Stimulated activated memory B cell treated with anti-CD40 and anti-IgM and Interleukin-4, amounts not matched to agents 10 μg/mL and 1 μg/mL and 100 μg/mL, for 72 hours (primary cell): Measurements from ENCODE around the gene DNAH3.
"Not testable (repeated sequence)": the region's sequence is repeated elsewhere in the genome, so short reads cannot be mapped to it uniquely, and the experiment has no call there.

Experiments
- ATAC-seq: fragments of 150-1000 bp; cut with Tn5 transposase; 2 replicates; pipeline ENCODE4 v1.10.0; 2021
- H3K27ac Mint-ChIP-seq: one replicate; pipeline ENCODE4 v1.8.0; 2022; ENCODE audit warnings: mild to moderate bottlenecking, mixed read lengths
- H3K27me3 Mint-ChIP-seq: one replicate; pipeline ENCODE4 v1.8.0; 2022; ENCODE audit warnings: mixed read lengths
- H3K36me3 Mint-ChIP-seq: one replicate; pipeline ENCODE4 v1.8.0; 2022; ENCODE audit warnings: mixed read lengths
- H3K4me1 Mint-ChIP-seq: one replicate; pipeline ENCODE4 v1.8.0; 2022; ENCODE audit warnings: mixed read lengths
- H3K4me3 Mint-ChIP-seq: one replicate; pipeline ENCODE4 v1.8.0; 2022; ENCODE audit warnings: mild to moderate bottlenecking, moderate library complexity, mixed read lengths
- H3K9me3 Mint-ChIP-seq: one replicate; pipeline ENCODE4 v1.8.0; 2022; ENCODE audit warnings: mixed read lengths

Gene DNAH3, protein sequence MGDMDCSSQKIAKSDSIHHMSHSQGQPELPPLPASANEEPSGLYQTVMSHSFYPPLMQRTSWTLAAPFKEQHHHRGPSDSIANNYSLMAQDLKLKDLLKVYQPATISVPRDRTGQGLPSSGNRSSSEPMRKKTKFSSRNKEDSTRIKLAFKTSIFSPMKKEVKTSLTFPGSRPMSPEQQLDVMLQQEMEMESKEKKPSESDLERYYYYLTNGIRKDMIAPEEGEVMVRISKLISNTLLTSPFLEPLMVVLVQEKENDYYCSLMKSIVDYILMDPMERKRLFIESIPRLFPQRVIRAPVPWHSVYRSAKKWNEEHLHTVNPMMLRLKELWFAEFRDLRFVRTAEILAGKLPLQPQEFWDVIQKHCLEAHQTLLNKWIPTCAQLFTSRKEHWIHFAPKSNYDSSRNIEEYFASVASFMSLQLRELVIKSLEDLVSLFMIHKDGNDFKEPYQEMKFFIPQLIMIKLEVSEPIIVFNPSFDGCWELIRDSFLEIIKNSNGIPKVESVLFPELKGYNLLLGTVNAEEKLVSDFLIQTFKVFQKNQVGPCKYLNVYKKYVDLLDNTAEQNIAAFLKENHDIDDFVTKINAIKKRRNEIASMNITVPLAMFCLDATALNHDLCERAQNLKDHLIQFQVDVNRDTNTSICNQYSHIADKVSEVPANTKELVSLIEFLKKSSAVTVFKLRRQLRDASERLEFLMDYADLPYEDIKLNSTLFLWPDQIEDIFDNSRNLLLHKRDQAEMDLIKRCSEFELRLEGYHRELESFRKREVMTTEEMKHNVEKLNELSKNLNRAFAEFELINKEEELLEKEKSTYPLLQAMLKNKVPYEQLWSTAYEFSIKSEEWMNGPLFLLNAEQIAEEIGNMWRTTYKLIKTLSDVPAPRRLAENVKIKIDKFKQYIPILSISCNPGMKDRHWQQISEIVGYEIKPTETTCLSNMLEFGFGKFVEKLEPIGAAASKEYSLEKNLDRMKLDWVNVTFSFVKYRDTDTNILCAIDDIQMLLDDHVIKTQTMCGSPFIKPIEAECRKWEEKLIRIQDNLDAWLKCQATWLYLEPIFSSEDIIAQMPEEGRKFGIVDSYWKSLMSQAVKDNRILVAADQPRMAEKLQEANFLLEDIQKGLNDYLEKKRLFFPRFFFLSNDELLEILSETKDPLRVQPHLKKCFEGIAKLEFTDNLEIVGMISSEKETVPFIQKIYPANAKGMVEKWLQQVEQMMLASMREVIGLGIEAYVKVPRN (N-terminal part only)

DNA sequence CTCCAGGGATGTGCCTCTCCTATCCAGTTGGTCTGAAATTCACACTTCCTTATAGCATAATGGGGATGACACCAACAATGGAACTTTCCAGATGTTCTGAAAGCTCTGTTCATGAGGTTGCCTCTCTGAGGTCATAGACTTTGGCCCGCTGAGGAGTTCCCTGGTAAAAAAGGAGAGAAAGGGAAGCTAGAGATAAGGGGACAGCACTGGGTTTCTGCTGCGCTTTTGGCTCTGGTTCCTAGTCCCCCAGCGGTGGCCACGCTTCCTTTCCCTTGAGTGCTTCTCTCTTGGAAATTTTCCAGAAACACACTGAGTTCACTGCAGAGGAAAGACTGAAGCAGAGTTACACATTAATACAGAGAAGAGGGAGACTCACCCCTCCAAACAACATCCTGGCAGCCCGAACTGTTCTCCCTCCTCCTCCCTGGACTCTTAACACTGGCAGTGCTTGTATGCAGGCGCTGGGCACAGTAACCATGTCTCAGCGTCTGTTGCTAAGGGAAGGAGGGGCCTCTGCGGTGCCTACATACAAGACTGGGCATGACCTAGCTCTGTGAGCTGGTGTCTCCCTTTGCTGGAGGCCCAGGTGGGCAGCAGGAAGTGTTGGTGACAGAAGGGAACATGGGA is at the start of gene DNAH3:
Gene DNAH3 (minus strand): TSS at position 472 of the 627 bp plus-strand sequence. CDS start 527 bp downstream, outside the sequence.
- no peak within 1 kb of the TSS for H3K4me3 Mint-ChIP-seq
- H3K4me1 Mint-ChIP-seq: no peaks in the 10 kb centered on the region
- ATAC-seq: no peak
- H3K36me3 Mint-ChIP-seq: no peaks in the 10 kb centered on the region
- H3K27me3 Mint-ChIP-seq: peaks cover 14% of the 10 kb centered on the region
- H3K27ac Mint-ChIP-seq: no peak within 1 kb of the TSS
- no peaks in the 10 kb centered on the region for H3K9me3 Mint-ChIP-seq

DNA sequence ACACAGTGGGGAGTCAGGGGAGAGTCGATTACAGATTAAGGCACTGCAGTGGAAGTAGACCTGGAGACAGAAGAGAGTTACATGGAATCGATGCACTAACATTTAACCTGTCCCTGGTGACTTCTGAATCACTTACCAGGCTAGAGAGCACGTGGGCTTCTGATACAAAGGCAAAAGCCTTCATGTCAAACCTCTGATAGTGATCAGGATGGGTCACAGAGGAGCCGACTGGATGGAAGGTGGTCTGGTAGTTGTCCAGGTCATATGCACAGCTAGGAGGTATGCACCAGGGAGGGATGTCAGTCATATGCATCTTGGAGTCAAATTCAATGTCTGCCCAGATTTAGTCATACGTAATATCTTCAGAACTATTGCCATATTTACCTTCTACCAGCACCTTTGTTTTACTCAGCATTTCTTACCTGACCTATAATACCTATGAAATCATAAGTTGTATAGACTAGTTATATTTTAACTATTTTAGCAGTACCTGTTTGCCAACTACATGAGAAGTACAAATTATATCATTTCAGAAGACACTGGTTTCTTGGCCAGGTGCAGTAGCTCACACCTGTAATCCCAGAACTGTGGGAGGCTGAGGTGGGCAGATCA is 49.1 kb upstream of the DNAH3 start:
- ATAC-seq: no peak
- Mint-ChIP-seq H3K27me3 (peaks cover 33% of the 10 kb centered on the region), H3K4me3 (no peak overlapping the region), H3K36me3 (no peaks in the 10 kb centered on the region), H3K9me3 (no peaks in the 10 kb centered on the region), H3K4me1 (peaks cover 18% of the 10 kb centered on the region), H3K27ac (no peak overlapping the region)

DNA sequence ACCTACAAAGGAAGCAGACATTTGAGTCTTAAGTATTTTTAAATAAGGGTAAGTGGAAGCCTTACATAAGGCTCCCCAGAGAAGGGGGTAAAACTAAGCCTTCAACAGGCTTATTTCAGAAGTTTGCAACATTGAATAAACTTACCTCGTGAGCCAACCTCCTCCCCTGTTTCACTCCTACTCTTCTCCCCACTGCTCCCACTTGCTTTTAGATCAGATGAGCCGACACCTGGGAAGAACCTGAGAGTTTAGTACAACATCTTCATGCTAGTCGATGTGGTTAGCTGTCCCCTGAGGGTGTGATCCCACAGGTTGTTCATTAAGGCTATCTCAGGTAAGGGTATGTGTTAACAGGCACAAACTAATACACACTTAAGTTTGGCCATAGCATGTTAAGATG is 47.0 kb upstream of the DNAH3 start:
- Mint-ChIP-seq H3K27me3 (peaks cover 33% of the 10 kb centered on the region), H3K4me1 (peaks cover 24% of the 10 kb centered on the region), H3K4me3 (no peak overlapping the region), H3K27ac (no peak overlapping the region), H3K9me3 (no peaks in the 10 kb centered on the region), H3K36me3 (no peaks in the 10 kb centered on the region)
- ATAC-seq: no peak

DNA sequence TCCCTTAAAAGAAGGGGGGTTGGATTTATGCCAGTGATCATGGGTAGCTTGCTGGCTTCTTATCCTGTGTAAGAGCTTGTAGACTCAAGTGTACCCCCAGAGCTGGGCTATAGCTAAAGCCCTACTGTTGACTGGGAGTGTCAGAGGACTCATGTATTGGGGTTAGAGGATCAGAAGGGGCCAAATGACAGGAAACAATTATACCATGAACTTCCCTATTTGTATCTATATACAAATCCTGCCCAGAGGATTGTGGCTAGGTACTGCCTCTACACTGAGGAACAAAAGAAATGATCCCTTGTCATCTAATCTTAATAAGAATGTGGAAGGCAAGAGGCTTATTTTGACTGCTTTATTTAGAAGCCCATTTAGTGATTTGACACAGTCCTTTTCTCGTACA is 46.5 kb upstream of the DNAH3 start:
- H3K36me3 Mint-ChIP-seq: no peaks in the 10 kb centered on the region
- peaks cover 33% of the 10 kb centered on the region for H3K27me3 Mint-ChIP-seq
- H3K27ac Mint-ChIP-seq: no peak overlapping the region
- H3K9me3 Mint-ChIP-seq: no peaks in the 10 kb centered on the region
- no peak for ATAC-seq
- H3K4me1 Mint-ChIP-seq: peaks cover 24% of the 10 kb centered on the region
- no peak overlapping the region for H3K4me3 Mint-ChIP-seq

DNA sequence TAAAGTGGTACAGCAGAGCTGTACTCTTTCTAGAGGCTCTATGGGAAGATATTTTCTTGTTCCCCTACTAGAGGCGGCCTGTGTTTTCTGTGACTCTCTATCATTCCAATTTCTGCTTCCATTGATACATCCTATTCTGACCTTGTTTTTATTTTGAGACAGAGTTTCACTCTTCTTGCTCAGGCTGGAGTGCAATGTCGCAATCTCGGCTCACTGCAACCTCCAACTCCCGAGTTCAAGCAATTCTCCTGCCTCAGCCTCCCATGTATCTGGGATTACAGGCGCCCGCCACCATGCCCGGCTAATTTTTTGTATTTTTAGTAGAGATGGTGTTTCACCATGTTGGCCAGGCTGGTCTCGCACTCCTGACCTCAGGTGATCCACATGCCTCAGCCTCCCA is 44.7 kb upstream of the DNAH3 start:
- not testable (repeated sequence) for H3K36me3 Mint-ChIP-seq, H3K4me3 Mint-ChIP-seq, H3K27ac Mint-ChIP-seq, ATAC-seq, H3K9me3 Mint-ChIP-seq
- Mint-ChIP-seq H3K27me3 (peaks cover 20% of the 10 kb centered on the region), H3K4me1 (peaks cover 24% of the 10 kb centered on the region)

DNA sequence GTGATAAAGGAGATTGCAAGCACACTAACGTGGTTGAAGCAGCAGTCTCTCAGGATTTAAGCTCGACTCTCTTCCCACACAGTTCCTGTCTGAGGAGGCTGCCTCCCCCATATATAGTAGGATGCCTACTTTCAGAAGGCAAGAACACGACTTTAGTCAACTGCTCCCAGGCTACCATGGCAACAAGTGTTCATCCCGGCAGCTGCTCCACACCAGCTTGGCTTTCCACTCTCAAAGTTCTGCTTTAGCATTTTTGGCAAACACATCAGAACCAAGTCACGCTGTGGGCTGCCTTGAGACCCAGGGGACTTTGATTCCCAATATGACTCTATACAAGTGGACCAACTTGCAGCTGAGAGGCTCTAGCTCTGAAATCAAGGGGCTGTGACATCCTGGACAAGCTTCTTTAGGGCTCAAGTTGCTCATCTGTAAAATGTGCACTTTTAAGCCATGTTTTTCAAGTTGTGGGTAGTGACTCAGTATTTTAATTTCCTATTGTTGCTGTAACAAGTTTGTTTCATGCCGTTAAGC is 44.2 kb upstream of the DNAH3 start:
- H3K27me3 Mint-ChIP-seq: peaks cover 15% of the 10 kb centered on the region
- H3K4me1 Mint-ChIP-seq: peaks cover 24% of the 10 kb centered on the region
- H3K27ac Mint-ChIP-seq: no peak overlapping the region
- H3K36me3 Mint-ChIP-seq: no peaks in the 10 kb centered on the region
- no peaks in the 10 kb centered on the region for H3K9me3 Mint-ChIP-seq
- peak; percentile 86 for ATAC-seq
- H3K4me3 Mint-ChIP-seq: no peak overlapping the region

DNA sequence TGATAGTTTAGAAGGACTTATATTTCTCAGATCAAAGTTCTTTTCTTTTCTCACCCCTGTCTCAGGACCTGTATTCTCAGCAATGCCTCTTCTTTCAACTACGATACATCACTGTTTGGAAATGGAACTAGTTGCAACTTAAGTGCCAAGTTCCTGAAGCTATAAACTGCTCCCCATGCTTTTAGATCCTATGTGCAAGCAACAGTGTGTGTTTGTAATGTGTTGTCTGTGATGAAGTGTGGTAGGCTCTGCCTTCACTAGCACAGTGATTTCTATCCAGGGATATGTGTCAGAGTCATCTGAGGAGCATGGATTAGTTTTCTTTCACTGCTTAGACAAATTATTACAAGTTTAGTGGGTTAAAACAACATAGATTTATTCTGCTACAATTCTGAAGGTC is 42.3 kb upstream of the DNAH3 start:
- no peaks in the 10 kb centered on the region for H3K36me3 Mint-ChIP-seq
- H3K4me3 Mint-ChIP-seq: no peak overlapping the region
- H3K27ac Mint-ChIP-seq: no peak overlapping the region
- H3K4me1 Mint-ChIP-seq: peaks cover 32% of the 10 kb centered on the region
- H3K27me3 Mint-ChIP-seq: no peaks in the 10 kb centered on the region
- H3K9me3 Mint-ChIP-seq: no peaks in the 10 kb centered on the region
- no peak for ATAC-seq

DNA sequence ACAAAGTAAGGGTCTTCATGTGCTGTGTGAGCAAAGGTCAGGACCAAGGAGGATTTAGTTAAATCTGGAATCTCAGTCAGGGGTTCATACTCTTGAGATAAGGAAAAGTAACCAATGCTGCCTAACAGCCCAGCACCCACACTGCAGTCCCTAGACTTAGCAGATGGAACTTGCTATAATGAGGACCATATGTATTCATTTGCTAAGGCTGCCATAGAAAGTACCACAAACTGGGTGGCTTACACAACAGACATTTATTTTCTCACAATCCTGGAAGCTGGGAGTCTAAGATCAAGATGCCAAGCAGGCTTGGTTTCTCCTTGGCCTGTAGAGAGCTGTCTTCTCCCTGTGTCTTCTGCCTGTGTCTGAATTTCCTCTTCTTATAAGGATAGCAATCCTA is 40.0 kb upstream of the DNAH3 start:
- Mint-ChIP-seq H3K9me3 (no peaks in the 10 kb centered on the region), H3K27ac (no peak overlapping the region), H3K27me3 (no peaks in the 10 kb centered on the region), H3K4me1 (peaks cover 22% of the 10 kb centered on the region), H3K4me3 (no peak overlapping the region), H3K36me3 (no peaks in the 10 kb centered on the region)
- ATAC-seq: no peak

DNA sequence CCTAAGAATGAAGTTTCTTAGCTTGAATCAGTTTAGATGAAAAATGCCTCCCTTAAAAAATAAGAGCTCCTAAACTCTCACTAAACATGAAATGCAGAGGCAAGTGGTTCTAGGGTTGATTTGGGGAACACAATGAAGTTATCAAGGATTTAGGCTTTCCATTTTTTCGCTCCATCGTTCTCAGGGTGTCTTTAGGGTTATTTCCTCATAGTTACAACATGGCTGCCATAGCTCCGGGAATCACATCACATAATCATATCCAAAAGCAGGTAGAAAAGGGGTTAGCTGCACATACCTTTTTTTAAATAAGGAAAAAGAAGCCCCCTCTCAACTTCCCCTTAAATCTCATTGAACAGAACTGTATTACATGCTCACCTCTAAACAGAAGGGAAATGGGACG is 39.4 kb upstream of the DNAH3 start:
- H3K27me3 Mint-ChIP-seq: no peaks in the 10 kb centered on the region
- H3K36me3 Mint-ChIP-seq: peaks cover 1% of the 10 kb centered on the region
- peaks cover under 1% of the 10 kb centered on the region for H3K9me3 Mint-ChIP-seq
- no peak for ATAC-seq
- no peak overlapping the region for H3K27ac Mint-ChIP-seq
- H3K4me3 Mint-ChIP-seq: no peak overlapping the region
- H3K4me1 Mint-ChIP-seq: peaks cover 18% of the 10 kb centered on the region

DNA sequence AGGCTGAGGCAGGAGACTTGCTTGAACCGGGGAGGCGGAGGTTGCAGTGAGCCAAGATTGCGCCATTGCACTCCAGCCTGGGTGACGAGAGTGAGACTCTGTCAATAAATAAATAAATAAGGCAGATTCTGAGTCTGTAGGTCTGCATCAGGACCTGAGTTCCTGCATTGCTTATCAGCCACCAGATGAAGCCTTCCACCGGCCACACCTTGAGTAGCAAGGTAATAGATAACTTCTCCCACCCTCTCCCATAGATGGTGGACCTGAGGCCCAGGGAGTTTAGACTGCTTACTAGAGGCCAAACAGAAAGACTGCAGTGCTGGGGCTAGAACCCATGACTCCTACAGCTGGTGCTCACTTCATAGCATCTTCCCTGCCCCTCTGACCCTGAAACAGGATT is 38.7 kb upstream of the DNAH3 start:
- Mint-ChIP-seq H3K27me3 (no peaks in the 10 kb centered on the region), H3K4me3 (no peak overlapping the region), H3K9me3 (peaks cover 6% of the 10 kb centered on the region), H3K27ac (no peak overlapping the region), H3K4me1 (peaks cover 18% of the 10 kb centered on the region), H3K36me3 (peaks cover 8% of the 10 kb centered on the region)
- no peak for ATAC-seq

DNA sequence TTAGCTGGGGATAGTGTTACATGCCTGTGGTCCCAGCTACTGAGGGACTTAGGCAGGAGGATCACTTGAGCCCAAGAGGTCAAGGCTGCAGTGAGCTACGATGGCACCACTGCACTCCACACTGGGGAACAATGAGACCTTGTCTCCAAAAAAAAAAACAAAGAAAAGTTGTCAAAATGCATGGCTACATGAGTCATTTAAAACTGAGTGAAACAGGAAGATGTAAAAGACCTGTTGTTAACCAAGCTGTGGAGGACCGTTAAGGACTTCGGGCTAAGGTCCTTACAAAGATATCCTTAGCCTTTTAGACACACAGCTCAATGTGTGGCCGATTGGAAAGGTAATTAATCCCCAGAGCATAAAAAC is 35.7 kb upstream of the DNAH3 start:
- peaks cover 18% of the 10 kb centered on the region for H3K4me1 Mint-ChIP-seq
- H3K27ac Mint-ChIP-seq: no peak overlapping the region
- H3K27me3 Mint-ChIP-seq: no peaks in the 10 kb centered on the region
- H3K9me3 Mint-ChIP-seq: peaks cover 15% of the 10 kb centered on the region
- H3K36me3 Mint-ChIP-seq: peaks cover 29% of the 10 kb centered on the region
- no peak for ATAC-seq
- H3K4me3 Mint-ChIP-seq: no peak overlapping the region

DNA sequence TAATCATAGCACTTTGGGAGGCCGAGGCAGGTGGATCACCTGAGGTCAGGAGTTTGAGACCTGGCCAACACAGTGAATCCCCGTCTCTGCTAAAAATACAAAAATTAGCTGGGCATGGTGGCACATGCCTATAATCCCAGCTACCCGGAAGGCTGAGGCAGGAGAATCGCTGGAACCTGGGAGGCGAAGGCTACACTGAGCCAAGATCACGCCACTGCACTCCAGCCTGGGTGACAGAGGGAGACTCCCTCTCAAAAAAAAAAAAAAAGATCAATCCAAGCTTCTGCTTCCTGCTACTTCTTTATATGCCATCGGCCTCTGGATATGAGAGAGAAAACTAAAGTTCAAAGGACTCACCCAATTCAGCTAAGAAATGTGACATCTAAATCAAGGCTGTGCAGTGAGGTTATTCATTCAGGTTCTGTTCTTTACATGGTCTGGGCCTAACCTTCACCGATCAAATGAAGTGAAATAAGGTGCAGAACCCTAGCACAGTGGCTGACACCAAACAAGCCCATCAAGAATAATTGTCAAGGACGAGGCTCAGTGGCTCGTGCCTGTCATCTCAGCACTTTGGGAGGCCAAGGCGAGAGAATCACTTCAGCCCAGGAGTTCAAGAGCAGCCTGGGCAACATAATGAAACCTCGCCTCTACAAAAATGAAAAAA is 35.1 kb upstream of the DNAH3 start:
- Mint-ChIP-seq H3K27ac (no peak overlapping the region), H3K4me1 (peaks cover 18% of the 10 kb centered on the region), H3K9me3 (peaks cover 15% of the 10 kb centered on the region), H3K27me3 (no peaks in the 10 kb centered on the region), H3K36me3 (peaks cover 34% of the 10 kb centered on the region), H3K4me3 (no peak overlapping the region)
- ATAC-seq: no peak

DNA sequence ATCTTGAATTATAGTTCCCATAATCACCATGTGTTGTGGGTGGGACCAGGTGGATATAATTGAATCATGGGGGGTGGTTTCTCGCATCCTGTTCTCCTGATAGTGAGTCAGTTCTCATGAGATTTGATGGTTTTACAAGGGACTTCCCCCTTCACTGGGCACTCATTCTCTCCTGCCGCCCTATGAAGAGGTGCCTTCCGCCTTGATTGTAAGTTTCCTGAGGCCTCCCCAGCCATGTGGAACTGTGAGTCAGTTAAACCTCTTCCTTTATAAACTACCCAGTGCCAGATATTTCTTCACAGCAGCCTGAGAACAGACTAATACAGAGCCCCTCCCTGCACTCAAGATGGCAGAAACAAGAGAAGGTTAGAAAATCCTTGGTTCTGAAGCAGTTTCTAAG is 34.2 kb upstream of the DNAH3 start:
- Mint-ChIP-seq H3K27me3 (no peaks in the 10 kb centered on the region), H3K9me3 (peaks cover 15% of the 10 kb centered on the region), H3K4me3 (no peak overlapping the region), H3K36me3 (peaks cover 39% of the 10 kb centered on the region), H3K27ac (peak overlapping the region; percentile 71), H3K4me1 (peaks cover 18% of the 10 kb centered on the region)
- ATAC-seq: peak; percentile 58

DNA sequence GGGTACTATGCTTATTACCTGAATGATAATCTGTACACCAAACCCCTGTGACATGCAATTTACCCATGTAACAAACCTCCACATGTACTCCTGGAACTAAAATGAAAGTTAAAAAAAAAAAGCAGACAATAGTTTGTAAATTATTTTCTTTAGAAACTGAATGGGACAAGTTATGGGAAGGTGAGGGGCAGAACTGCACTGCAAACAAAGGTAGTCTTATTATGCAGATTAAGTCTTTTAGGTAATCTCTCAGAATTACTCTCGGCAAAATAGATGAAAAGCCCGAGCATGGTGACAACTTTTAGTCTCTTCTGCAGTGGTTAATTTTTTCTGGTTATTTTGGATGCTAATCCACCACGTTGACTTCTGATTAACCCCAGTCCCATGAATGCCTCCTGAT is 33.3 kb upstream of the DNAH3 start:
- Mint-ChIP-seq H3K36me3 (peaks cover 46% of the 10 kb centered on the region), H3K9me3 (peaks cover 15% of the 10 kb centered on the region), H3K27me3 (no peaks in the 10 kb centered on the region), H3K4me3 (no peak overlapping the region), H3K27ac (no peak overlapping the region), H3K4me1 (peaks cover 18% of the 10 kb centered on the region)
- ATAC-seq: no peak
